HG03378 (cell line): ENCODE results near the gene CTDP1.

Experiments
- ATAC-seq: cut with Tn5 transposase; IDR thresholded peaks from one replicate; pipeline ENCODE4 v1.9.1; 2021; ENCODE audit warnings: mild to moderate bottlenecking, moderate library complexity; ENCODE audit not compliant: unreplicated experiment

CTDP1 gene, protein sequence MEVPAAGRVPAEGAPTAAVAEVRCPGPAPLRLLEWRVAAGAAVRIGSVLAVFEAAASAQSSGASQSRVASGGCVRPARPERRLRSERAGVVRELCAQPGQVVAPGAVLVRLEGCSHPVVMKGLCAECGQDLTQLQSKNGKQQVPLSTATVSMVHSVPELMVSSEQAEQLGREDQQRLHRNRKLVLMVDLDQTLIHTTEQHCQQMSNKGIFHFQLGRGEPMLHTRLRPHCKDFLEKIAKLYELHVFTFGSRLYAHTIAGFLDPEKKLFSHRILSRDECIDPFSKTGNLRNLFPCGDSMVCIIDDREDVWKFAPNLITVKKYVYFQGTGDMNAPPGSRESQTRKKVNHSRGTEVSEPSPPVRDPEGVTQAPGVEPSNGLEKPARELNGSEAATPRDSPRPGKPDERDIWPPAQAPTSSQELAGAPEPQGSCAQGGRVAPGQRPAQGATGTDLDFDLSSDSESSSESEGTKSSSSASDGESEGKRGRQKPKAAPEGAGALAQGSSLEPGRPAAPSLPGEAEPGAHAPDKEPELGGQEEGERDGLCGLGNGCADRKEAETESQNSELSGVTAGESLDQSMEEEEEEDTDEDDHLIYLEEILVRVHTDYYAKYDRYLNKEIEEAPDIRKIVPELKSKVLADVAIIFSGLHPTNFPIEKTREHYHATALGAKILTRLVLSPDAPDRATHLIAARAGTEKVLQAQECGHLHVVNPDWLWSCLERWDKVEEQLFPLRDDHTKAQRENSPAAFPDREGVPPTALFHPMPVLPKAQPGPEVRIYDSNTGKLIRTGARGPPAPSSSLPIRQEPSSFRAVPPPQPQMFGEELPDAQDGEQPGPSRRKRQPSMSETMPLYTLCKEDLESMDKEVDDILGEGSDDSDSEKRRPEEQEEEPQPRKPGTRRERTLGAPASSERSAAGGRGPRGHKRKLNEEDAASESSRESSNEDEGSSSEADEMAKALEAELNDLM

DNA sequence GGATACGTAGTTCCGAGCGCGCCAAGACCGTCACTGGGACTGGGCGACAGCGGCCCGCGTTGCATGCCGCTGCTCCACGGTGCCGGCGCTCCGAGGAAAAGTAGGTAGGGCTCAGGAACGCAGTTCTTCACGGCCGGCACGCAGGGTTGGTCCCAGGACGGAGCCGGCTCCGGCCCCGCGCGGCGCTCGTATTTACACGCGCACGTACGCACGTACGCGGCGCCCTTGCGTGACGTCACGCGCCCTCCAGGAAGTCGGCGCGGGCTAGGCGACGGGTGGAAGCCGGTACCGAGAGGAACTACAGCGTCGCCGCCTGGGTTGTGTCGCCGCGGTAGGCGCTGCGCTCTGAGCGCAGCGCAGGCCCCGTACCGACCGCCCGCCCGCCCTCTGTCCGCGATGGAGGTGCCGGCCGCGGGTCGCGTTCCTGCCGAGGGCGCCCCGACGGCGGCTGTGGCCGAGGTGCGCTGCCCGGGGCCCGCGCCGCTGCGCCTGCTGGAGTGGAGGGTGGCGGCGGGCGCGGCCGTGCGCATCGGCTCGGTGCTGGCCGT lies at the start of gene CTDP1:
Gene CTDP1 (plus strand): TSS at position 252 of the 548 bp plus-strand sequence. CDS start 145 bp downstream, at position 397.
- peak; percentile 44 for ATAC-seq

DNA sequence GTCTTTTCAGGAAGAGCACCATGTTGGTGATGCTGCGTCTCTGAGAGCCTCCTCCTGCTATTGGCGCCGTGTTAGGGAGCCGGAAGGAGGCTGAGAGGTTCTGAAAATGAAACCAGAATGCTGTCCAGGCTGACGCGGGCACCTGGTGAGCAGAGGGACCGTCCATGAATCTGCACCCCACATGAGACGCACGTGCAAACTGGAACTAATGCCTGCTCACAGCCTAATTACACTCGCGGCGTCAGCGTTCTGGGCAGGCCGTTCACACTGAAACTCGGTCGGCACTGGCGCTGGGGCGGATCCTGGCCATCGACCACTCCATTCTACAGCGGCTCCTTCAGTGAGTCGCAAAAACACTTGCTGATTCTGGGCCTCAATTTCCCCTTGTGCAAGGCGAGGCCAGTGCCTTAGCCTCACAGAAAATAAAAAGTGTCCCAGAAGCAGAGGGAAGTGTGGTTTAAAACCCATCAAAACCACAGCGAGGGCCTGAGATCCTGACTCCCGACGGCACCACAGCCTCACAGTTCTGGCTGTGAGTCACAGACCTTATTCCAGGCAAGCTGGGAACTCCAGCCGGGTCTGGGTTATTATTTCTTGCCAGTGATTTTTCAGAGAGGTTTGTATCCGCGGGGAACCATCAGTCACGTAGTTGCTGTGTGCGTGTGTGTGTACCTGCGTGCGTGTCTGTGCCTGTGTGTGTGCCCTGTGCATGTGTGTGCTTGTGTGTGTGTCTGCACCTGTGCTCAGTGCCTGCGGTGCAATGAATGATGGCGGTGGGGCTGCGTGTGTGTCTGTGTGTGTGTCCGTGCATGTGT lies 49.1 kb upstream of the CTDP1 start:
- no peak for ATAC-seq

DNA sequence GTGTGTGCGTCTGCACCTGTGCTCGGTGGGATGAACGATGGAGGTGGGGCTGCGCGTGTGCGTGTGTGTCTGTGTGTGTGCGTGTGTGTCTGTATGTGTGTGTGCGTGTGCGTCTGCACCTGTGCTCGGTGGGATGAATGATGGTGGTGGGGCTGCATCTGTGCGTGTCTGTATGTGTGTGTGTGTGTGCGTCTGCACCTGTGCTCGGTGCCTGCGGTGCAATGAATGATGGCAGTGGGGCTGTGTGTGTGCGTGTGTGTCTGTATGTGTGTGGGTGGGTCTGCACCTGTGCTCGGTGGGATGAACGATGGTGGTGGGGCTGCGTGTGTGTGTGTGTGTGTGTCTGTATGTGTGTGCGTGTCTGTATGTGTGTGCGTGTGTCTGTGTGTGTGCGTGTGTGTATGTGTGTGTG lies 48.5 kb upstream of the CTDP1 start:
- no peak for ATAC-seq

DNA sequence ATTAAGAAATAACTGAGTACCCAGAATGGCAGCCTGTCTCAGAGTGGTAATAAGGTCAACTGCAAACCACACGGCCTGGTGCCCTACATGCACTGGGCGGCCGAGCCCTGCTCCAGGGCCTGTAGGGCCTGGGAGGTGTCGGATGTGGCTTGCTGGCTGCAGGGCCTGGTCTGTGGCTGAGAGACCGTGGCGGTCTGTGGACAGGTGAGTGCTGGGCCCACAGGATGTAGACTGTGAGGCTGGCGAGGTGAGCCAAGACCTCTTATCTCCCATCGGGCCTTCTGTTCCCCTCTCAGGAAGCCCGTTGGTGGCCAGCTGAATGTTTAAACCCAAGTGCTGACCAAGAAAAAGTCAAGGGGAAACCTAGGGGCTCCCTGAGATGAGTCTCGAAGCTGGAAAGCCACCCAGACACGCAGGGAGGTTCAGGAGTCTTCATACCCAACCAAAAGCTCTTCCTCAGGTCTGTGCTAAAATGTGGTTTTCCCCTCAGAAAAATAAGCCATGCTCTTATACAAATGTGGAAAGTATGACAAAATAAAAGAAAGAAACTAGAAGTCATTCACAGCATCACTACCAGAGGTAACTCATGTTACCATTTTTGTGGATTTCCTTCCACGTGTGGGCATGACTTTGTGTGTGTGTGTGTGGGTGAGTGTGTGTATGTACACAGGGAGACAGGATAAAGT lies 47.7 kb upstream of the CTDP1 start:
- no peak for ATAC-seq

DNA sequence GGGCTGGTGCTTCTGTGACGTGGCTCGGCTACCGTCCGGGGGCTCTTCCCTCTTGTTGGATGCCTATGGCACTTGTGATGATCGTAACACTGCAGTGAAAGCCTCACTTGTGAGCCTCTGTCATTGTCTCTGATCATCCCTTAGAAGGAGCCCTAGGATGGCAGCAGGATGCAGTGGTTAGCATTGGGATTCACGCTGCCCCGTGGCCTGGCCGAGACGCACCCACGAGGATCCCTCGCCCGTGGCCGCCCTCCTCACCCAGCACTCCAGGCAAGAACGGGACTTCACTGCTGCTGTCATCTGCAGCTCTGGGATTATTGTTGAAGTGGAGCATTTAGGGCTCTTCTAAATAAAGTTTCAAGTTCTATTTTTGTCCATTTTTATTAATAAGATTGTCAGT lies 46.8 kb upstream of the CTDP1 start:
- no peak for ATAC-seq

DNA sequence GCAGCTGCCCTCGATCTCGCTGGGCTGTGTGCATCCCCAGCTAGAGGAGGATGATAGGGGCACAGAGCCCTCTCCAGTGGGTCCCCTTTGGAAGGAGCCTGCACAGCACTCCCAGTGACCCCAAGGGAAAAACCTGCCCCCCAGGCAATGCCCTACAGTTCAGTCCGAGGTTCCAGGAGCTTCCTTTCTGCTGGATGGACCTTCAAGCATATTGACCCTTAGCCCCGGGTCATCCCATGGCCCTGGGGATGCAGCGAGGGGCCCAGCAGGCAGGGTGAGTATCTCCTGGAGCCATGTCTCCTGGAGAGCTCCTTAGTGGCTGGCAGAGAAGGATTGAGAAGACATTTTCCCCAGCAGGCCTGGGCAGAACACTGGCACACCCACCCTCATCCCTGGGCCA lies 45.4 kb upstream of the CTDP1 start:
- ATAC-seq: no peak

DNA sequence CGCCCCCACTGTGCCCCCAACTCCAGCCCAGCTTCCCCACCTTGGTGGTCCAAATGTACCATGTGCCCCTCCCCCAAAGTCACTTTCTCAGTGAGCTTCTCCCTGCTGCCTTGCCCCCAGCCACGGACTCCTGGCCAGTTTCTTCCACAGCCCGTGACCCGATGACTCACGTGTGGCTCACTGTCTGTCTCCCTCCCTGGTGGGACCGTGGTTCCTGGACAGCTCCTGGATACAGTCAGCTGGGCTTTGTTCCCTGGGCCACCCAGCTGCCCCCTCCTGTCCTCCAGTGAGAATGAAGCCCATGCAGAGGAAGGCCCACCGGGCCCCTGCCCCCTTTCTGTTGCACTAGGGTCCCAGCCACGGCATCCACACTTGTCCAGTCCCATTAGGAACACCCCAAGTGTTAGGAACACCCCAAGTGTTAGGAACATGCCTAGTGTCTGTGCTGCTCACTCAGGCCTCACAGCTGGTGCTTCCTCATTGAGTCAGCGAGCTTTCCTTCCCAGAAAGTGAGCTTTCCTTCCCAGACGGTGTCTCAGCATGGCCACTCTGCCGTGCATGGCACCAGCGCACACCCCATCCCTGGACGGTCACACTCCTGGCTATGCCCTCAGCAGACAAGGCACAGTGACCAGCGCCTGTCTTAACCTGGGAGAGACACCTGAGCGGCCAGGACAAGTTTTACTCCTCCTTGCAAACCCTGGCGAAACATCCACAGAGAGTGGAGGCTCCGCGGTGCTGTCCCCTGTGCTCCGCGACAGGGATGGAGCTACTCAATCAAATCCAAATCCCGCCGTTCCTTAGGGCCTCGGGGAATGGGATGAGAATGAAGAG lies 44.8 kb upstream of the CTDP1 start:
- no peak for ATAC-seq

DNA sequence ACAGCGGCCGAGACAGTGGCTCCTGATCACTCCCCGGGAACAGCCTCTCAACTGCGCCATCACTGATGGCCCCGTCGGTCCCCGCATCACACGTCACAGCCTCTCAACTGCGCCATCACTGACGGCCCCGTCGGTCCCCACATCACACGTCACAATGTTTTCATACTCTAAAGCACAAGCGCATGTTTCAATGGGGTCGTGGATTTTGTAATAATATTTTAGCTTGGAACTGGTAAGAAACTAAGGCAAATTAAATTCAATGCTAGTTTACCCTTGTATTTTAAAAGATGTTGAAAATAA lies 44.2 kb upstream of the CTDP1 start:
- ATAC-seq: no peak

DNA sequence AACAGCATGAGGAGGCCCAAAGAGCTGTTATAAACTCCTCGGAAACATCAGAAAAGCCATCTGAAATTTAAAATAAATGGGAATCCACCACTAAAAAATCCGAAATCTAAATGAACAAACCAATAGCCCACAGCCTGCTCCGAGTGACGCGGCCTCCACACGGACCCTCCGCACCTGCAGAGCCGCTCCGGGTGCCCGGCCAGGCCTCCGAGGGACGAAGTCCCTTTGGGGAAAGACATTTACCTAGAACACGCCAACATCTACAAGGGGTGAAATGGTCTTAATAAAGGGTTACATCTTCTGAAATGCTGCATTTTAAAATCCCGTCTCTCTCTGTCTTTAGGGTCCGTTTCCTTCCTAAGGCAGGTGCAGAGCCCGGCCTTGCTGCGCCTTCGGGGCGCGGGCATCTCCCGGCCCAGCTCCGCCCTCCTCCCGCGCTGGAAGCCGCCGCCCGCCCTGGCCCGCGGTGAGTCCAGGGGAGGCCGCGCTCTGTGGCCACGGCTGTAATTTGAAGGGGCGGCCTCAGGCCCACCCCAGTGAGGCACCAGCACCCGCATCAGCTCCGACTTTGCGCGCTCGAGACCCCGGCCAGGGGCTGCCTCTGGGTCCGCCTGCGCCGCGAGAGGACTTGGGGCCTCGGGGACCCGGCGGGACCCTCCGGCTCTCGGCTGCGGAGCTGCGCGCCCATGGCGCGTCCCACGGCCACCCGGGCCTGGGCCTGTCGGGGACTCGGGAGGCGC lies 42.3 kb upstream of the CTDP1 start:
- no peak for ATAC-seq

DNA sequence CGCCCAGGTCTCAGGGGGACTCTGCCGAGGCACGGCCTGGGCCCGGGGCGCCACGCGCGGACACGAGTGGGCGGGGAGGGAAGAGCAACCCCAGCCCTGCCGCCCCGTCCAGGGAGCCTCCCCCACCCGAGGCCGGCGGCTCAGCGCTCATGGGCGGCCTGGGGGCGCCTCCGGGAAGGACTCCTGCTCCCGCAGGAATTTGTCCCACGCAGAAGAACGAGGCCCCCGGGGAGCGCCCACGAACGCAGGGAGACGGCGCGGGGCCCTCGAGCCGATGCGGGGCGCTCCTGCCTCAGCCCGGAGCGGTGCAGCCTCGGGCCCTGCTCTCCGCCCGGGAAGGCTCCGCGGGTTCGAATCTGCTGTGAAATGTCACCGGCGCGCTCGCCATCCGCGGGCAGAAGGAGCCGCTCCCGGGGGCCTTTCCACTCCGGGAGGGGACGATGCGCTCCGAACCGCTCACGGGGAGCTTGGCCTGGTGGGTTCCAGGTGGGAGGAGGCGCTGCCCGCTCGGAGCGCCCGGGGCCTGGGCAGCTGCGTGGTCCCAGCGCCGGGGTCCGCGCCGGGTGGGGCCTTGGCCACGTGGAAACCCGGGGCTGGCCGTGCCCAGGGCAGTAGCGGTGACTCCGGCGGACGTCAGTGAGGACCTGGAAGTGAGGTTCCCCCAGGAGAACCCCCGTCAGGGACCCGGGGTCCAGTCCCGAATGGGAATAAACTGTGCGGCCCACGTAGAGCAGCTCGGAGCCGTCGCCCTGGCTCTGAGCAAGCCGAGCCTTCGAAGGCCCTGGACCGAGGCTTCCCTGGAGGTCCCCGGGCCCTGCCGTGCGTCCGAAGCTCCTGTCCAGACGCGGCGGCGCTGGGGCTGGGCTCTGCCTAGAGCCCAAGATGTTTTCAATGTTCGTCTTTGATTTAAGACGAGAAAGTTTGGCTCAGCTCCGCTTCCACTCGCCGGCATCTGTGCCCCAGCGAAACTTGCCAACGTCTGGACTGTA lies 41.4 kb upstream of the CTDP1 start:
- no peak for ATAC-seq

DNA sequence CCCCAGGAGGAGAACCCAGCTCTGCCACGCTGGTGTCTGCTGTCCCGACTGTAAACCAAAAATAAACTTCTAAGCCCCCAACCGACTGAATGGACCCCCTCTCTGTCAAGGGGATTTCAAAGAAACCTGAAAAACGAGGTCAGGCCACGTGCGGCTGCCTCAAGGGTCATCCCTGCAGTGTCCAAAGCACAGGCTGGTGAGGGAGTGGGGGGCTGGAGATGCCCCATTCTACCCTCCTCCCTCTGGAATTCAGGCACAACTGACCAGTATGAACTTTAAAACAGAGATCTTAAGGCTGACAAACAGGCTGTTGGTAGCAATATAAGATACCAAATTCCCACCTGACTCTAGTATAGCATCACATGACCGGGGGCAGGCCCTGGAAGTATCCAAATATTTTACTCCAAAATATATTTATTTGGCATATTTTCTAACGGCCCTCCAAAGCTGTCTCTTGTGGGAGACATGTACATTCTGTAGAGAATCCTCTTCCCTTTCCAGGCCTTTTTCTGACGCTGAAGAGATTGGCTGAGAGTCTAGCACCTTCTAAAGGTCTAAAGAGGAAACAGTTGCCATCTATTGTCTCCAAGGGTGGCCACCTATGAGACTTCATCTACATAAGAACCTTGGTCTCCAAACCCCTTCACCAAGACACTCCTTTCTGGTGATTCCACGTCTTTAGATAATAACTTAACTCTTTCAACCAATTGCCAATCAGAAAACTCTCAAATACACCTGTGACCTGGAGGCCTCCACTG lies 40.4 kb upstream of the CTDP1 start:
- no peak for ATAC-seq

DNA sequence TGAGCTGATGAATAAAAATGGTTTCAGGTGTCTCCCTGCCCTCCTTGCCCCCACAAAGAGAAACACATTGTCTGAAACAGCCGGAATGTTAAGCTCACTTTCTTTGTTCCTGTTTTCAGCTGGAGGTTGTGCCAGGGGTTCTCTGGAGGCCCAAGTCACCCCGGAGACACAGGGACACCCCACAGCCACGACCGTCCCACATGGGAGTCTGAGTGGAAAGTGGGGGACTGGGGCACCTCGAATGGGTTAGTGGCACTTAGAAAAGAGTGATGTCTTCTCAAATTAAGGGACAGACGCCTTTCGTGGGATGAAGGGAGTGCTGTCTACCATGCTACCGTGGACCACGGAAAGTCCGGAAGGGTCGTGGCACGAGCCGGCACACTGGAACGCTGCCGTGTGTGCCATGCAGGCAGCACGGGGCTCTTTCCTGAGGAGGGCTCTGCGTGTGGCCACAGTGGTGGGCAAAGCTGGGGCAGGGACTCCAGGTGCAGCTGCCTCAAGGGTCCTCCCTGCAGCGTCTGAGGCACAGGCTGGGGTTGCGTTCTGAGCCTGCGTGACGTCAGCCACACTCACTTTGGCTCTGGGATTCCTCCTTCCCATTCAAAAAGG lies 39.4 kb upstream of the CTDP1 start:
- ATAC-seq: no peak

DNA sequence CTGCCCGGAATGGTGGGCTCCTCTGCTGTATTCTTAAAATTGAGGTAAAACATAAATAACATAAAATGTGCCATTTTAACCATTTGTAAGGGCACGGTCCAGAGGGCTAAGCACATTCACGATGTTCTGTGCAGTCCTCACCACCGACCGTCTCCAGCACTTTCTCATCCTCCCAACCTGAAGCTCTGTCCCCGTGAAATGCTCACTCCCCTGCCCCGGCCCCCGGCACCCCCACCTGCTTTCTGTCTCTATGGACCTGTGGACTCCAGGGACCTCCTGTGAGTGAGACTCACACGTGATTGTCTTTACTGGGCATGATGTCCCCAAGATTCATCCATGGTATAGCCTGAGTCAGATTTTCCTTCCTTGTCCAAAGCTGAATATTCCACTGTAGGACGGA lies 38.7 kb upstream of the CTDP1 start:
- no peak for ATAC-seq

DNA sequence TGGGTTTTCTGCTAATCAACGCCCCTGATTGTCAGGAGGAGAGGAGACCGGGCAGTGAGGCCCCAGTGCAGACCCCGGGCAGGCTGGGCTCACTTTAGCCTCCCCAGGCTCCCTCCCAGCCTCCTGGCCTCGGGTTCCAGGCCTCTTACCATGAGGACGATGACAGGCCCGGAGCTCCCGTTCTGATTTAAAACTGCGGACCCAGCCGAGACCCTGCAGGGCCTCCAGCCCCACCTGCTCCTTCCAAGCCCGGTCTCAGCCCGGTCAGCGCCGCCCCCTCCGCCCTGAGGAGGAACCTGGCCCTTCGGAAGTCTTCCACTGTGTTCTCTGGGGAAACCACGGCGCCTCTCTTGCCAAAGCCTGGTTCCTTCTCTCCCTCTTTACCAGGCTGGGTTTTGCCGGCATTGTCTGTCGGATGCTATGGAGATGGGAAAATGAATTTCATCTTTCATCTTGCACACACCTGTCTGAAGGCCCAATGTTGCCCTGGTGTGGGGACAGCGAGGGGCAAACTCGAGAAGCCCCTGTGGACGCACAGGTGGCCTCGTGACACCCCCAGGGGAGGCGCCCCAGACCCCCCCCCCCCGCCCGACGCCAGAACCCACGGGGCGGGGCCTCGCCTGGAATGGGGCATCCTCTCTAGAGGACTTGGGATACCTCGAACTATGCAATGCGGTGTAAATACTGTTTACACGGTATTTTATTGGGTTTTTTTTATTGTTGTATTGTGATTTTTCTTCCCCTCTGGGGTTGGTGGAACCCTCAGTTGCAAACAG lies 37.7 kb upstream of the CTDP1 start:
- ATAC-seq: no peak

DNA sequence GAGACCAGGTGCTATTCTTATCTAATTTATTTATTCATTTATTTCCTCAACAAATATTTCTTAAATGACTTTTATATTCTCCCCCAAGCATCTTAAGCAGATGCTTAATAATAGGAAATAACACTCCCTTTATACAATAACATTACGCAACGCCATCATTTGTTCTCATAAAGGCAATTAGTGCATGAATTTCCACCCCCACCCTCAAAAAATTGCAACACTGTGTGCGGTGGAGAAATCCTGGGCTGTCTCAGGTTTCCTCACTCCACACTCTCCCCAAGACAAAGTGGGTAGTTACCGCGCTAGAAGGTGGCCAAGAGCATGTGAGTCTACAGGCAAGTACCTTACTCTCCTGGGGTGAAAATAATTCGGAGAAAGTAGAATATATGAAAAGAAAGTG lies 37.0 kb upstream of the CTDP1 start:
- ATAC-seq: no peak
